Skin of body (tissue), 2 donors: ENCODE measurements around the gene KCNA10. TPM values are rescaled to one million over a fixed set of nuclear protein-coding genes. Genes with fewer than 3 reads are reported as not detected.
"Not testable (repeated sequence)": the region's sequence is repeated elsewhere in the genome, so short reads cannot be mapped to it uniquely, and the experiment has no call there.

Experiments used
- DNase-seq: peaks from one replicate; lab custom pipeline; 2025; lab: John Stamatoyannopoulos, UW
- total RNA-seq: library from RNA; depleted of rRNA; stranded (reverse); fragments of >200 nt; gene quantifications from one replicate; pipeline ENCODE4 v1.2.3, GENCODE V29; 2014

Gene KCNA10
- total RNA-seq, 1 donor from 2014 or later = not detected

DNA sequence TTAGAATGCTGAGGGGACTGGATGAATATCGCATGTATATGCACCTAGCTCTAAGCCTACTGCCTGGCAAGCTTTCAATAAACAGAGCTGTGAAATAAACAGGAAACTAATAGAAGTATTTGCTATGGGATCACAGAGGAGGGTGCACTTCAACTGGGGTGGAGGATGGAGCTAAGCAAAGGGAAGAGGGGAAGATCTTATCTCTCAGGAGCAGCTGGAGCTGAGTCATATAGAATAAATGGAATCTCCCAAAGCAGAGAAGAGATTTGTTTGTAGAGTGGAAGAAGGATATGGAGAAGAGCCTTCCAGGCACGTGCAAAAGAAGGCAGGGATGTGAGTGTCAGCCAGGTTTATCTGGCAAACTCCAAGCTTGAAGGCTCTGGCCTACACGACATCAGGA is 17.0 kb upstream of the KCNA10 start:
- DNase-seq = no peak

DNA sequence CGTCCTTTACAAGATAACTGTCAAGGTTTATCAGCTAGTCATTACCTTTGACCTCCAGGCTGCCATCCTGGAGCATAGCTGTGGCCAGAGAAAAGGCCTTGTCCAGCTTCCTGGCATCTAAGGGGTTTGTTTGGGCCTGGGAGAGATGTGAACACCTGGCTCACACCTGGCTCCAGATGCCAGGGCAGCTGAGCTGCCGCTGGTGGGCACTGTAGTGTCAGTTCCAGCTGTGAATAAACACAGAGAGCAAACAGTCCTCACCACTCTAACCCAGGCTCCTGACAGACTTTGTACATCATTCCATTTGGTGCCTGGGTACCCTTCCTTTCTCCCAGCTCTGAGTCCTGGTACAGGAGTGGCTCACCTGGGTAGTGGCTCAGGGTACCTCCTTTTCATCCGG is 14.3 kb upstream of the KCNA10 start:
- DNase-seq = no peak

DNA sequence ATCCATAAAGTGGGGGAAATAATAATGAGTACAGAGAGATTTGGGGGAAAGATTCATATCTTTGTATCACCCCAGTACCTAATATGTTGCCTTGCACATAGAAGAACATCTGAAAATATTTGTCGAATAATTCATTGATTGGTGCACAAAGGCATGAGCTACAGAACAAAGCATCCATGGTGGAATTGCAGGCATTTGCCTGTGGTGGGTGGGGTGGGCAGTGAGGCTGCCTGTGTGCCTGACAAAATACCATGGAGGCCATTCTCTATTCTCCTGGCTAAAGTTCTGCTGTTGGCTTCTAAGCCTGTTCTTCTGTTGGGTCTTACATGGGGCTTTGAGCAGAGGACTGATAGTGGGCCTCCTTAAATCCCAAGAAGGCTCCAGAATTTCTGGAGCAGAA is 10.0 kb upstream of the KCNA10 start:
- DNase-seq = no peak

DNA sequence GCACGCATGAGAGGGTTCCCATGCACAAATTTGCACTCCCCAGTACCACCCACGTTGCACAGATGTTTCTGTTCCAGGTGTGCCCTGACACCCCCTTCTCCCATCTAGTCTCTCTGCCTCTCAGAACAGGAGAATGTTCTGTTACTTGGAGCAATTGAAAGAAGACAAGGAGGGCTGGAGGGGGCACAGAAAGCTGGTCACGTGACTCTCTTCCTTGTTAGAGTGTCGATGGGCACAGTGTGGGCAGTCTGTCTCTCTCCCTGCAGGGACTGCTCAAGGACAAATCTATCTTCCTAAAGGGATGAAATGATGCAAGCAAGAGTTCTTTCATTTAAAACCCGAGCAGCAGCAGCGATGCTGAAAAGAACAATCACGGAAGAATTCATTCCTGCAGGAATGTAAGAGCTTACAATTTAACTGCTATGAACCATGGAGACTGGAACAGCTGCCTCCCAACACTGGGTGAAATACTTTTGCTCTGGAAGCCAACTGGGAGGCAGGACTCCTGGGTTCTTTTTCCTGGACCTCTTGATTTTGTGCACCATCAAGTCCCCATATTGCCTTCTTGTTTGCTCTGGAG is 7.3 kb upstream of the KCNA10 start:
- no peak for DNase-seq

DNA sequence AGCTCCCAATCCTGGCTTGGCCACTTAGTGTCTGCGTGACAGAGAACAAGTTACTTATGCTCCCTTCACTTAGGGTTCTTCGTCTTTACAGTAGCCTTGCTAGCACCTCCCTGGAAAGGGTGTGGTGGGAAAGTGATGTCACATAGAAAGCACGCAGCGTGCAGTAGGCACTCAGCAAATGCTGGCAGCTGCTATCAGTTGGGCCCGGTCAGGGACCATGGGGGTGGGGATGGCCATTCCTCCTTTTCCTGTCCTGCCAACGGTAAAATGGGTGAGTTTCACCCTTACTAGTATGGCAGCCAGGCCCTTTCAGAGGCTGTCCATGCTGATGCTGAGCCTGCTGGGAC is 6.2 kb upstream of the KCNA10 start:
- no peak for DNase-seq

DNA sequence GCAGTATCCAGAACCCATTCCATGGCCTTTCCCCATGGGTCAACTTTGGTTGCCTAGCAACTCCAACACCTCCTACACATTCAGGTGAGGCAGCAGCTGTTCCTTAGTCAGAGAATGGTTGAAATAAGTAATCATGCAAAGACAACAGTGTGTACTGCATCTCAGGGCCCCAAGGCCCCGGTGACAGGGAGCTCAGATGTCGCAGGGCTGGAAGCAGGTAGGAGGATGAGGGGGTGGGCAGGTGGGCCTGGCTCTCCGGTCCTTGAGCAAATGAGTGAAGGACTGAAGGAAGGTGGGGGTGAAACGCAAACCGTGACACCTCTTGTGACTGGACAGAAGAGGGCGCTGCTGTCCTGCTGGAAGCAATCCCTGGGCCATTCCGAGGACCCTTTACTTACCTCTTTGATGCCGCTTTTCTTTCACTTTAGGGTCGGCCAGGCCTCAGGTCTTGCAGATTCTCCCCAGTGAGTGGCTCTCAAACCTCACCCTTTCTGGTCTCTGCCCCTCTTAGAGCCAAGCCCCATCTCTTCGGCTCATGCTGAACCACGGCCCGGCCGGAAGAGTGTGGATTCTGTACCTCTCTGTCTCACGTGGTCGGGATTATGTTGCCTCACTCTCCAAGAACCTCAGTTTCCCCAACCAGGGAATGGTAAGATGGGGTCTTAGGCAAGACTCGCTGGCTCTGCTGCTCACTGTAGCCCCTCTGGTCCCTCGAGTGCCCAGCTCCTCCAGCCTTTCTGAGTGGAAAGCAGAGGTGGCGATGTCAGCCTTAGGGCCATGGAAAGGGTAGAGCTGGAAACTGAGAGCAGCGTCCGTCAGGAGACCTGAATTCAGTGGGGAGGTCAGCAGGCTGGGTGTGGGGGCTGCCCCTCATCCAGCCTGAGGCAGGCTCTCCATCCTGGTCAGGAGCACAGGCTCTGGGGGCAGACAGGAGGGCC is 5.6 kb upstream of the KCNA10 start:
- no peak for DNase-seq

DNA sequence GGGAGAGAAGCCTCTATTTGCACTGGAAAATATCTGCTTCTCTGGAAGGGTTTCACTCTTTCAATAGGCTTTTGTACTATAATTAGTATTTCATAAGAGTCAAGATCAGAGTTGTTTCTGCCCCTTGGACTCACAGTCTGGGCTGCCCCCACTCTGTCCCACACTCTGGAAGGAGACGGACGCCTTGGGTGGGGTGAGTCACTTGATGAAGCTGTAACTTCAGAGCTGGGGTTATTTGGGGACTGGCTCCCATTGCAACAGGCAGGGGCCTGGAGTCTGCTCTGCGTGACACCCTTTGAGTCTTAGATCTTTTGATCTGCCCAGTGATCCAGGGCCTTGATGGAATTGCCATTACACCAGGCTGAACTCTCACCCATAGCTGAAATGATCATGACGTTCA is 4.0 kb upstream of the KCNA10 start:
- DNase-seq = no peak

DNA sequence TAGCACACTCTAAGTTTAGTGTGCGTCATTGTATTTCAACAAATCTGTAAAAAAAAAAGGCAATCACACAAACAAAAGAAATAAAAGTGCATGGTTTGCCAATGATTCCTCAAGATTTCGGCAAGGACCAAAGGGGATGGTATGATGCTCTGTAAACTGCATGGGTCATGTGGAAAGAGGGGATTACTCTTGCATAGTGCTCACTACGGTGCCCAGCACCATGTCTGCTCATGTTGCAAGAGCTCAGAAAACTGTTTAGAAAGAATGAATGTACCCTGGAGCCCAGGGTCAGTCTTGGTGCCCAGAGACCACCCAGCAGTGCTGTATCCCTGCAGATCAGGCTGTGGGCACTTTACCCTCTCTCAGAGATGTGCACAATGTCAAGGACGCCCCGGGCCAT is 3.6 kb upstream of the KCNA10 start:
- DNase-seq = no peak

DNA sequence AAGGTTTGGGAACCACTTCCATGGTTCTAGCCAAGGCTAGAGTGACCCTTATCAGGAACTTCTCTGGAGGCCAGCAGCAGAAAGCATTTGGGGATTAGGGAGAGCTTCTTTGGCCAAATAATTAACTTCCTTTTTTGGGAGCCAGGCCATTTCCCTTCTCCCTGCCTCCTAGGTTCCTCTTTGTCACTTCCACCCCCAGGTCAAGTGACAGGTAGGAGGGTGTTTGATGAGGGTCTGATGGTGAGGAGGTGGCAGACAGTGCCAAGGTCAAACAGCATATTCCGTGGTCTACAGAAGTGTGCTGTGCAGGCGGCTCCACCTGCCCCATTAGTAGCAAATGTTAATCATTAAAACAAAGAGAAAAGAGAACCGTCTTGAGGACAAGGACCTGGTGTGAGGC is 1.9 kb upstream of the KCNA10 start:
- DNase-seq = no peak

DNA sequence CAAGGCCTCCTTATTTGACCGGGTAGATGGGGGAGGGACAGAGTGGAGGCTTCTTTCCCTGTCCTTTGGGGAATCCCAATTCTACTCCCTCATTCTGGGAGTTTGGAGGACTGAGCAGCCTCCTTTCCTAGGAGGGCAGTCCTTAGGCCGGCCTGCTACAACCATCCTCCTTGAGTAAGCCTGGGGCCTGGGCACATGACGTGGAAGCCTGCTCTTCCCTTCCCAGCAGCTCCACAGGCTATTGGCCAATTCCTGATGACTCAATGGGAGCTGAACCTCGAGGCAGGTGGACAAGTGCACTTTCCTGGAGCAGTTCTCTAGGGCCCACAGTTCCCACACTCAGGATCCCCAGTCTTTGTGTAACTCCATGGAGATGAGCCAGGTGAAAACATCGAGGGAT is 3.1 kb downstream of the KCNA10 start:
- no peak for DNase-seq

DNA sequence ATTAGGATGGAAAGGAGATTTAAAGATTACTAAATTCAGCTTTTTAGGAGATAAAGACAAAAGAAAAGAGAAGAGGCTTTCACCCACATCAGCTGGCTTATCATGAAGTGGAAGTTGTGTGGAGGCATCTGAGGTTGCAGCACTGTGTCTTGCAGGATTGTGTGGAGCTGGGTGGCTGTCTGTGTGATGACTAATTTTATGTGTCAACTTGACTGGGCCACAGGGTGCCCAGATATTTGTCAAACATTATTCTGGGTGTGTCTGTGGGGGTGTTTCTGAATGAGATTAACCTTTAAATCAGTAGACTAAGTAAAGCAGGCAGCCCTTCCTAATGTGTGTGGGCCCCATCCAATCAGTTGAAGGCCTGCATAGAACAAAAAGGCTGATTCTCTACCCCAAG is 3.9 kb downstream of the KCNA10 start:
- DNase-seq = no peak

DNA sequence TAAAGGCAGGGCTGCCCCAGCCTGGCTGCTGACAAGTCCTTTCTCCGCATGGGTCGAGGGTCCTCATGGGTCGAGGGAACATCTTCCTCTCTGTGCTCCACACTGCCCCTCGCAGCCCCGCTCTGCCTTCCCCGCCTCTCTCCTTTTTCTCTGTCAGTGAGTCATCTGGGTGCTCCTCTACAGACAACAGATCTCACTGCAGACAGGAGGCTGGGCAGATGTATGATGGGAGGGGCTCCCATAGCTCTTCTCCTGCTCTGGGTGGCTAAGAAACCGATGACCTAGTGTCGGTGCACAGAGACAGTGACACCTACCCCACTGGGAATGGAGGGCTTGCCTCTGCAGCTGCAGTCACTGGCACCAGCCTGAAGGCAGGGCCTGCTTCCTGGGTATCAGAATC is 5.5 kb downstream of the KCNA10 start:
- no peak for DNase-seq

DNA sequence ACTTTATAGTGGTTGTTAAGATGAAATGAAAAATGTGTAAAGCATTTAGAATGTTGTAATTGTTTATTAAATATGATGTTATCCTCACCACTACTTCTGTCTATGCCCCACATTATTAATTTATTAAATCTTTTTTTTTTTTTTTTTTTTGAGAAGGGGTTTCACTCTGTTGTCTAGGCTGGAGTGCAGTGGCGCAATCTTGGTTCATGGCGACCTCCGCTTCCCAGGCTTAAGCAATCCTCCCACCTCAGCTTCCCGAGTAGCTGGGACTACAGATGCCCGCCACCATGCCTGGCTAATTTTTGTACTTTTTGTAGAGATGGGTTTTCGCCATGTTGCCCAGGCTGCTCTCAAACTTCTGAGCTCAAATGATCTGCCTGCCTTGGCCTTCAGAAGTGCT is 7.5 kb downstream of the KCNA10 start:
- no peak for DNase-seq

DNA sequence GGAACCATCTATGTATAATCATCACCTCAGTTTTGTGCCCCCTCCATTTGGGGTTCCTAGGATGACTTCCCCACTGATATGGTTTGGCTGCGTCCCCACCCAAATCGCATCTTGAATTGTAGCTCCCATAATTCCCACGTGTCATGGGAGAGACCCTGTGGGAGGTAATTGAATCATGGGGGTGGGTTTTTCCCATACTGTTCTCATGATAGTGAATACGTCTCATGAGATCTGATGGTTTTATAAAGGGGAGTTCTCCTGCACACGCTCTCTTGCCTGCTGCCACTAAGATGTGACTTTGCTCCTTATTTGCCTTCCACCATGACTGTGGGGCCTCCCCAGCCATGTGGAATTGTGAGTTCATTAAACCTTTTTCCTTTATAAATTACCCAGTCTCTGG is 8.1 kb downstream of the KCNA10 start:
- DNase-seq = not testable (repeated sequence)

DNA sequence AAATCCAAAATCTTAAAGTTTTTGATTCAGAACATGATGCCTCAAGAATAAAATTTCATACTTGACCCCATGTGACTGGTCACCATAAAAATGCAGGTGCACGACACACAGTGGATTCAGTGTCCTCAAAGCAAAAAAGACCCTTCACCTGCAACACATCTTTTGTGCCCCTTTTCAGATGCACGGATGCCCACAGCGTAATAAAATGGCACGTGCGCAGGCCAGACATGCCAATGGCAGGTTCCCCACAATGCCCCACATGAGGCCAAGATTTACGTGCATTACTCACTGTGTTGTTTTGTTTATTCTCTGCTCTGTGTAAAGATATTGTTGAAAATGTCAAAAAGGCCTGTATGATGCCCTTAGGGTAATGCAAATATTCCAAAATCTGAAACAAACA is 9.3 kb downstream of the KCNA10 start:
- no peak for DNase-seq

DNA sequence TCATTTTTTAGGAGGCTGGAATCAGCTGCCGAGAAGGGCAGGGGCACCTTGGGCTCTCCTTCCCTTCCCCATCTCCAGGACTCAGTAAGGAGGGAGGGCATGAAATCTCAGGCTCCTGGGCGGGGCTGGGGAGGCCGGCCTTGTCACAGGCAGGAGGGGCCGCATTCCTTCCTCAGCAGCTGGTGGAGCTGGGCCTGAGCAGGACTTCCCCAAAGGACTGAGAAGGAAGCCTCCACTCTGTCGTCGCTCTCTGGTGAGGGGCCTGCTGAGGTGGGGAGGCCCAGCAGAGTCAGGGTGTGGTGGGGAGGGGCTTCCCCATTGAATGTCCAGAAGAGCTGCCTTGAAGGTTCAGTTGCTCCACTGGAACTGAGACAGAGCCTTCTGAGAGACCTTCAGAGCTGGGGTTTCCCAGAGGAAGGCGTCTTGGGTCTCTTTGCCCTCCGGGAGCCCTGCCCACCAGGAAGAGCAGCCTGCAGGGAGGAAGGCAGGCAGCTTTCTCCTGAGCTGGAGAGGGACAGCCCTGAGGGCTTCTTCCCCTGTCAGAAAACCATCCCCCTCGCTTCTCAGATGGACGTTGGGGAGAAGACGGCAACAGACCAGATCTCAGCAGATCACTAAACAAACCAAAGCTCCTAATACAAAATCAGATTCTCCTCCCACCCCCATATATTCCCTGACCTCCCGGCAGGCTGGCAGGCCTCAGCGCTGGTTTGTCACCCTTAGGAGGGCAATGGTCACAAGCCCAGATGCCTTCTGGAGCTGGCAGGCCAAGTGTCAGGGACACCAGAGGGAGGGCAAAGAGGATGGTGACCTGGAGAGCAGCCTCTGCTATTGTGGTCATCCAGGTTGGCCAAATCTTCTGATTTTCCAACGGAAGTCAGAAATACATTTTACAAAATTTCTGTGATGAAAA is 10.7 kb downstream of the KCNA10 start:
- no peak for DNase-seq

DNA sequence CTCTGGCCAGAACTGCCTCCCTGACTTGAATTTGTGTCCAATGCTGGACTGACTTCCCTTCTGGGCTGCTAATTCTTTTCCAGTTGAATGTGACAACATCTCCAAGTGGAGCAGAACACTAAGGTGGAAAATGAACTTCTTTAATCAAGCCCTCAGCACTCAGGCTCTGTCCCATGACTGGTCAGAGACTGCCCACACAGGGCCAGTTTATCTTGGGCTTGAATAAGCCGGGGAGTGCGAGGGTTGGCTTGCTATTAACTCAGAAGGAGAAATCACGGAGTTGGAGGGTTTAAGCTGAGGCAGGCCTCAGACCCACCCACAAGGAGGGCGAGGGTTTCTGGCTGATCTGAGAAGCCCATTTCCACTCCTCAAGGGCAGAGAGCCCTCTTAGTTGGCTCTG is 12.4 kb downstream of the KCNA10 start:
- no peak for DNase-seq

DNA sequence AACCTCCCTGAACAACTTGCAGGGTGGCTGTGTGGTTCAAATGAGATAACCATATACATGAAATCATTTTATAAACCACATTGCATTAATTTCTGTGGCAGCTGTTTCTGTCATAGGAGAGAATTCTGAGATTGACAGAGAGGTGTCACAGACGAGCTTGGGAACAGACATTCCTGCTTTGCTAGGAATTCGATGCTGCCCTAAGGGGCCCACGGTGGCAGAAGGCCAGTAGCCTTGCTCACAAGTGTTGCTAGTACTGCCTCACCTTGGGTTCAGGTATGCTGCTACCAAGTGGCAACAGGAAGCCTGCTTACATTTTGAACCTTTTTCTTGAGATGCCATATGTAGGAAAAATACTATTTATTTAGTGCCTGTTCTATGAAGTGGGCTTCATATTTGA is 13.4 kb downstream of the KCNA10 start:
- DNase-seq = no peak

DNA sequence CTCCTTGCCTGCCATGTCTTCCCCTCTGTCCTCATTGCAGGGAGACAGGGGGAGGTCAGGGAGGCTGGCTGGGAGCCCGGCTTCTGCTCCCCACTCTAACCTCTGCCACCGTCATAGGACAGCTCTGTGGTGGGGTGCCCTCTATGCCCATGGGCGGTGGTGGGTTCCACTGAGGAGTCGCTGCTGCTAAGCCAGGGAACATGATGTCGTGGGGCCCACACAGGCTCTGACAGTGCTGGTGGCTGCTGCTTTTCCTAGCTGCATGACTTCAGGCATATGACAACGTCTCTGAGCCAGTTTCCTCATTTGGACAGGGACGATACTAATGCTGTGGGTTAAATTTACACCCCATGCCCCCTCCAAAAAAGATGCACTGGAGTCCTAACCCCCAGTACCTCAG is 14.7 kb downstream of the KCNA10 start:
- DNase-seq = no peak

DNA sequence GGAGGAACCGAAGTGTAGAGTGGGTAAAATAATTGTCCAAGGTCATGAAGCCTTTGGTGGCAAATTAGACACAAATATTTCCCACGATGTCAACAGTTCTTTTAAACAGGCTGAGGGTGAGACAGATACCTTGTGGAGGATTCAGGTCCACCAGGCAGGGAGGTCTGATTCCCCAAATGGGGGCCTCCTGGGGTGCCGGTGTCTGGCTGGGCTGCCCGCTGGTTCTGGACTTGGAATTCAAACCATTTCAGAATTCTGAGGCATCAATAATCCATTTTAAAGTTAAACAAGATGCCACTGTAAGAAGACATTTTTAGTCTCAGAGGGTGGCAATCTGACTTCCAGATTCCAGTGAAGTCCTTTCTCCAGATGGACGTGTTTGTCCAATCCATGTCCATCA is 15.5 kb downstream of the KCNA10 start:
- DNase-seq = no peak

DNA sequence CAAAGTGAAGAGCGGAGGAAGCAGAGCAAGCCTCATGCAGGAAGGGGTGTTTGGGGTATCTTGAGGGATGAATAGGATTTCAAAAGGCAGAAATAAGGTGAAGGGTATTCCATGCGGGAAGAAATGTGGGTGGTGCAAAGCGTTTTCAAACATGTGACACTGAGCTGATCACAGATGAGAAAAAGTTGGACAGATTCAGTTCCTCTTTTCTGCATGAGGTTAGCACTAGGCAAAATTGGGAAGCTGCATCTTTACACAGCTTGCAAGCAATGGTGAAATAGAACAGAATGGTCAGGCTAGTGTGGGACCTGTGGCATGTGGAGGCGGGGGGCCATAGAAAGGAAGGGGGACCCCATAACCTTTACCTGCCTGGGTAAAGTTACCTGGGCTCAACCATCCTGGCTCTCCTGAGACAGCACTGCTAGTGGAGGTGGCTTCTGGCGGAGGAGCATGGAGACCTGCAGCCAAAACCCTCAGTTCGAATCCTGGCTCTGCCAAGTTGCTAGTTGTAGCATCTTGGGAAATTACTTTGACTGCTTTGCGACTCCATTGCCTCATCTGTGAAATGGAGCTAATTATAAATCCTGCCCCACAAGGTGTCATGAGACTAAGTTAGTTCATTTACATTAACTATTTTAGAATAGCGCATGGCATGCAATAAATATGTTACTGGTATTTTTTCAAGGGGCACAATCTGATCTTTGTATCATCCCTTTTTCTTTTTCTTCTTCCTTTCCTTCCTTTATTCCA is 16.4 kb downstream of the KCNA10 start:
- DNase-seq = no peak
